ENCODE measurements around the gene URI1.
"Not testable (repeated sequence)": the region's sequence is repeated elsewhere in the genome, so short reads cannot be mapped to it uniquely, and the experiment has no call there.

URI1 gene

GRCh38 chr19:29964171-29964570 lies 22.1 kb downstream of the URI1 start:
- Histone ChIP-seq H3K27ac (replicated peaks) (no peak overlapping the region), H3K27me3 (ENCODE audit: insufficient read depth, poor library complexity, severe bottlenecking) (no peaks in the 10 kb centered on the region), H3K4me3 (replicated peaks; ENCODE audit: insufficient read depth, low read length) (no peak overlapping the region)
- no peak for DNase-seq (ENCODE audit: low read depth in 1 of 2, low spot score in 1 of 2)
- TF ChIP-seq SPI1 (IDR thresholded peaks at IDR 0.05; ENCODE audit: borderline replicate concordance, low read depth): no peak

GRCh38 chr19:29965492-29965891 lies 23.5 kb downstream of the URI1 start:
- Histone ChIP-seq H3K27me3 (ENCODE audit: insufficient read depth, poor library complexity, severe bottlenecking) (no peaks in the 10 kb centered on the region), H3K4me3 (replicated peaks; ENCODE audit: insufficient read depth, low read length) (no peak overlapping the region), H3K27ac (replicated peaks) (no peak overlapping the region)
- TF ChIP-seq GABPA (IDR thresholded peaks at IDR 0.05; ENCODE audit: low read depth): no peak
- TF ChIP-seq CTCF (IDR thresholded peaks at IDR 0.05; ENCODE audit: insufficient read depth, low read length): no peak
- TF ChIP-seq REST (IDR thresholded peaks at IDR 0.05; ENCODE audit: insufficient replicate concordance, low read depth): no peak
- no peak for TF ChIP-seq POLR2AphosphoS5 (IDR thresholded peaks at IDR 0.05; ENCODE audit: low read depth)
- TF ChIP-seq SPI1 (IDR thresholded peaks at IDR 0.05; ENCODE audit: borderline replicate concordance, low read depth): no peak
- no peak for DNase-seq (ENCODE audit: low read depth in 1 of 2, low spot score in 1 of 2)

GRCh38 chr19:29966142-29966541 lies 24.1 kb downstream of the URI1 start:
- not testable (repeated sequence) for DNase-seq (ENCODE audit: low read depth in 1 of 2, low spot score in 1 of 2); H3K27me3 ChIP-seq (ENCODE audit: insufficient read depth, poor library complexity, severe bottlenecking); H3K4me3 ChIP-seq (replicated peaks; ENCODE audit: insufficient read depth, low read length)
- H3K27ac ChIP-seq (replicated peaks): peak overlapping the region; percentile 59; the same call in 1 of the 2 replicates

GRCh38 chr19:29966588-29967249 lies 24.7 kb downstream of the URI1 start:
- H3K27ac ChIP-seq (replicated peaks): peak overlapping the region; percentile 59
- no peaks in the 10 kb centered on the region for H3K27me3 ChIP-seq (ENCODE audit: insufficient read depth, poor library complexity, severe bottlenecking)
- TF ChIP-seq SPI1 (IDR thresholded peaks at IDR 0.05; ENCODE audit: borderline replicate concordance, low read depth): no peak
- no peak for TF ChIP-seq POLR2AphosphoS5 (IDR thresholded peaks at IDR 0.05; ENCODE audit: low read depth)
- no peak for TF ChIP-seq GABPA (IDR thresholded peaks at IDR 0.05; ENCODE audit: low read depth)
- TF ChIP-seq REST (IDR thresholded peaks at IDR 0.05; ENCODE audit: insufficient replicate concordance, low read depth): no peak
- no peak for TF ChIP-seq CTCF (IDR thresholded peaks at IDR 0.05; ENCODE audit: insufficient read depth, low read length)
- no peak overlapping the region for H3K4me3 ChIP-seq (replicated peaks; ENCODE audit: insufficient read depth, low read length)
- no peak for DNase-seq (ENCODE audit: low read depth in 1 of 2, low spot score in 1 of 2)

GRCh38 chr19:29967623-29968022 lies 25.6 kb downstream of the URI1 start:
- H3K27ac ChIP-seq (replicated peaks): peak overlapping the region; percentile 59
- no peak overlapping the region for H3K4me3 ChIP-seq (replicated peaks; ENCODE audit: insufficient read depth, low read length)
- TF ChIP-seq POLR2AphosphoS5 (IDR thresholded peaks at IDR 0.05; ENCODE audit: low read depth): no peak
- TF ChIP-seq GABPA (IDR thresholded peaks at IDR 0.05; ENCODE audit: low read depth): no peak
- TF ChIP-seq SPI1 (IDR thresholded peaks at IDR 0.05; ENCODE audit: borderline replicate concordance, low read depth): no peak
- TF ChIP-seq REST (IDR thresholded peaks at IDR 0.05; ENCODE audit: insufficient replicate concordance, low read depth): no peak
- no peak for TF ChIP-seq CTCF (IDR thresholded peaks at IDR 0.05; ENCODE audit: insufficient read depth, low read length)
- DNase-seq (ENCODE audit: low read depth in 1 of 2, low spot score in 1 of 2): peak in 1 of 2 experiments; percentile 75
- H3K27me3 ChIP-seq (ENCODE audit: insufficient read depth, poor library complexity, severe bottlenecking): no peaks in the 10 kb centered on the region
